Effector memory CD4-positive, alpha-beta T cell (primary cell): ENCODE results near the gene SCG3.

Source experiments
- DNase-seq, 3 donors: peaks; one replicate each; pipeline ENCODE4 v3.0.0-alpha.2; 2020
- H3K27ac ChIP-seq: 2 replicates; pipeline ENCODE4 v1.7.0; 2013; ENCODE audit warnings: mild to moderate bottlenecking, low read length, moderate library complexity; ENCODE audit not compliant: insufficient read depth, poor library complexity, severe bottlenecking
- H3K27me3 ChIP-seq: replicated peaks from 2 replicates; pipeline ENCODE4 v1.7.0; 2013; ENCODE audit warnings: mild to moderate bottlenecking, low read length; ENCODE audit not compliant: insufficient read depth, control insufficient read depth, poor library complexity, severe bottlenecking
- H3K36me3 ChIP-seq: 2 replicates; pipeline ENCODE4 v1.7.0; 2013; ENCODE audit warnings: mild to moderate bottlenecking, low read length, moderate library complexity; ENCODE audit not compliant: control insufficient read depth, insufficient read depth
- H3K4me1 ChIP-seq: 2 replicates; pipeline ENCODE4 v1.7.0; 2013; ENCODE audit warnings: low read length, mild to moderate bottlenecking; ENCODE audit not compliant: control insufficient read depth, insufficient read depth, poor library complexity, severe bottlenecking
- H3K4me3 ChIP-seq: 2 replicates; pipeline ENCODE4 v1.7.0; 2013; ENCODE audit warnings: low read length, low read depth, mild to moderate bottlenecking; ENCODE audit not compliant: insufficient read depth, poor library complexity, severe bottlenecking
- H3K9me3 ChIP-seq: 2 replicates; pipeline ENCODE4 v1.7.0; 2013; ENCODE audit warnings: mild to moderate bottlenecking, low read length, moderate library complexity; ENCODE audit not compliant: control insufficient read depth

The SCG3 gene

DNA sequence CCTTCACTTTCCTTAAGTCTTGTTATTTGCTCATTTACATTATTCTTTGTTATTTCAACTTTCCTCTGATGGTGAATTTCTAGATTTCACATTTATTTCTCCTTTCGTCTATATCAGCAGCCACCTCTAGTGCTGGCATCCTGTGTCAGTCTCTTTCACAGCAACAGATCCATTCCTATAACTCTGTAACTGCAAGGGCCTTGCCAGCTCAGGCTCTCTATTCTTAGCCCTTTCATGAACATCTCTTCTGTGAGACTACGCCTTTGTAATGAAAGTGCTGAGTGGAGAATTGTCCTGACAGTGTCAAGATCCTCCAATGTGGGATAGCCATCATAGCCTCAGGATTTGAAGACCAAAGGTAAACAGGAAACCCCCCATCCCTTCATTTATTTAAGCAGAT, 3.9 kb upstream of the SCG3 start:
- Histone ChIP-seq H3K4me3 (no peak overlapping the region), H3K4me1 (peaks cover 4% of the 10 kb centered on the region), H3K27me3 (peaks cover 13% of the 10 kb centered on the region), H3K27ac (no peak overlapping the region), H3K9me3 (no peaks in the 10 kb centered on the region), H3K36me3 (no peaks in the 10 kb centered on the region)
- no peak for DNase-seq

DNA sequence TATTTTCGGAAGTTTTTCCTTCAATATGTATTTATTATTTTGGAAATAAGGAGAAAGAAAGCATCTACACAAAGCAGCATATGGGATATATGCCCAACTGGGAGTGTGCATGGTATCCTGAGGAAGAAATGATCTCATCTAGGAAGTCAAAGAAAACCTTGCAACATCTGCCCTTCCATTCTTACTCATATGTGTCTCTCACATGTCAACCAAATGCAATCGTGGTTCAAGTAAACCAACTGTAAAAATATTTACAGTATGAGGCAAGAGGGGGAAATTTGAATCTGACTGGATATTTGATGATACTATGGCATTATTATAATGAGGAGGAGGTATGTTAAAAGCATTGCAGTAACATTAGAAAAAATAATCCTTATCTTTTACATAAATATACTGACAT, 3.2 kb upstream of the SCG3 start:
- peaks cover 13% of the 10 kb centered on the region for H3K27me3 ChIP-seq
- H3K4me1 ChIP-seq, result peaks cover 4% of the 10 kb centered on the region
- no peaks in the 10 kb centered on the region for H3K36me3 ChIP-seq
- no peak overlapping the region for H3K4me3 ChIP-seq
- no peak for DNase-seq
- no peak overlapping the region for H3K27ac ChIP-seq
- no peaks in the 10 kb centered on the region for H3K9me3 ChIP-seq

DNA sequence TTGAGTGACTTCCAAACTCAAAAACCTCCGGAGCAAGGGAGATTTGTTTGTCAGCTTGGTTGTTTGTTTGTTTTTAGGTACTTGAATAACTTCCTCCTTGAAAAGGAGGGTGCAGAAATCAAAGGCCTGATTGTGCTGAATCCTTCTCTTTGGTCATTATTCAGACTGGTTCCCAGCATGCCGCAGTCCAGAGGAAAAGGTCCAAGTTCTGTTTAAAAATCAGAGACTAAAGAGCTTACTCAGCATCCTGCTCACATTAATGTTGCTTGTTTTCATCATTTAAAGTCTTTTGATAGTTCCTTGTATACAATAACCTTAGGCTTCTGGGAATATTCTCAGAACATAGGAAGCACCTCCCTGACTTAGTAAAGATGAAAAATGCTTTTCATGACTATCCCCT, 982 bp upstream of the SCG3 start:
- H3K27me3 ChIP-seq, result peaks cover 13% of the 10 kb centered on the region
- no peak overlapping the region for H3K4me3 ChIP-seq

DNA sequence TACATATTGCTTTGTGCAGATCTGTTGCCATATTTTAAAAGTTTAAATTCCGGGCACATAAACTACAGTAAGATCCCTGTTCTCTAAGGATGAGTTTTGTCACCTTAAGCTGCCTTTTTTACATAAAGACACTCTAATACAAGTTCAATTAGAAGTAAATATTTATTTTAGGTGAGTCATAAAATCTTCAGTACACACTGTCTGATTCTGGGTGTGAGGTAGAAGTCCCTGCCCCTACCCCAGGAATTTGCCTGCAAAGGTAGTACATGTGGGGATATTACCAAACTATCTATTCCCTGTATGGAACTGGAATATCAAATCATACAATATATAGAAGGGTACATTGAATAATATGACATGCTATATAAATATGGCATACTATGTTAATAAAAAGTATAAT, 6.3 kb downstream of the SCG3 start:
- no peak overlapping the region for H3K4me3 ChIP-seq
- no peak for DNase-seq
- H3K27me3 ChIP-seq, result no peaks in the 10 kb centered on the region
- no peaks in the 10 kb centered on the region for H3K9me3 ChIP-seq
- H3K36me3 ChIP-seq, result no peaks in the 10 kb centered on the region
- H3K27ac ChIP-seq, result no peak overlapping the region
- no peaks in the 10 kb centered on the region for H3K4me1 ChIP-seq

More for the DNA sequence above, 982 bp upstream of the SCG3 start:
- peaks cover 4% of the 10 kb centered on the region for H3K4me1 ChIP-seq
- no peaks in the 10 kb centered on the region for H3K36me3 ChIP-seq
- H3K9me3 ChIP-seq, result no peaks in the 10 kb centered on the region
- H3K27ac ChIP-seq, result no peak overlapping the region
- DNase-seq, result no peak

DNA sequence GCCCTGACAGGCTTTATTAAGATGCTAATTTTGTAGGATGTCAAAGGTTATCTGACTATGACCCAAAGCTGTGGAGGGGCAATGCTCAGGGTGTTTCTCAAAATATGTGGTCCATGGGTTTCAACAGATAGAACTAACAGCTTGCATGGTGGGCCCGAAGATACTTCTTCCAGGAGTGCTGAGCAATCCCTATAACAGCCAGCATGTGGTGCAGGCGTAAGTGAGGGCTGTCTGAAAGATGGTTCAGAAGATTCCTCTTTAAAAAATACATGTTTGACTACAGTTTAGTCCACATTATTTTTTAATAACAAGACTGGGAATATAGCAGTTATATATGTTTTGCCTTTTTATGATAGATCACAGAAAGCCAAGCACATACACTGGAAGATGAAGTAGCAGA, 7.6 kb downstream of the SCG3 start:
- Histone ChIP-seq H3K27ac (no peak overlapping the region), H3K9me3 (no peaks in the 10 kb centered on the region), H3K36me3 (no peaks in the 10 kb centered on the region), H3K27me3 (no peaks in the 10 kb centered on the region), H3K4me3 (no peak overlapping the region), H3K4me1 (no peaks in the 10 kb centered on the region)
- no peak for DNase-seq

DNA sequence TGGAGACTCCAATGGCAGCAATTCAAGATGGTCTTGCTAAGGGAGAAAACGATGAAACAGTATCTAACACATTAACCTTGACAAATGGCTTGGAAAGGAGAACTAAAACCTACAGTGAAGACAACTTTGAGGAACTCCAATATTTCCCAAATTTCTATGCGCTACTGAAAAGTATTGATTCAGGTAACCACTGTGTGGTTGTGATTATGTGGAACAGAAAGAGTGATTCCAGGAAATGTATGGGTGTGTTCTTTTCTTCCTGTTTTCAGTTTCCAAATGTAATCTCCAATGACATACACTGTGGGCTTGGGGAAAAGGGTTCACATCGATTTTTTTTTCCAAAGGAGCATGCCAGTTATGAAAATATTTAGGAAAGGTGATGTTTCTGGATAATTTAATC, 10.9 kb downstream of the SCG3 start:
- H3K4me3 ChIP-seq, result no peak overlapping the region
- H3K4me1 ChIP-seq, result no peaks in the 10 kb centered on the region
- no peaks in the 10 kb centered on the region for H3K9me3 ChIP-seq
- DNase-seq, result no peak
- H3K27me3 ChIP-seq, result no peaks in the 10 kb centered on the region
- H3K27ac ChIP-seq, result no peak overlapping the region
- H3K36me3 ChIP-seq, result no peaks in the 10 kb centered on the region

DNA sequence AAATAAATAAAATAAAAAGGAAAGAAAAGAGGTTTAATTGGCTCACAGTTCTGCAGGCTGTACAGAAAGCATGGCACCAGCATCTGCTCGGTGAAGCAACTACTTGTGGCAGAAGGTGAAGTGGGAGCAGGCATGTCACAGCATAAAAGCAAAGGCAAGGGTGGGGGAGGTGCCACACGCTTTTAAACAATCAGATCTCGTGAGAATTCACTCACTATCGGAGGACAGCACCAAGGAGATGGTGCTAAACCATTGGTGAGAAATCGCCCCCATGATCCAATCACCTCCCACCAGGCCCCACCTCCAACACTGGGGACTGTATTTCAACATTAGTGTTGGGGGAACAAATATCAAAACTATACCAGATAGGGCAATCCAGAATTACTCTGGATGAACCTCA, 15.3 kb downstream of the SCG3 start:
- Histone ChIP-seq H3K4me3 (no peak overlapping the region), H3K4me1 (no peaks in the 10 kb centered on the region), H3K27ac (no peak overlapping the region), H3K36me3 (no peaks in the 10 kb centered on the region), H3K27me3 (no peaks in the 10 kb centered on the region), H3K9me3 (no peaks in the 10 kb centered on the region)
- no peak for DNase-seq

DNA sequence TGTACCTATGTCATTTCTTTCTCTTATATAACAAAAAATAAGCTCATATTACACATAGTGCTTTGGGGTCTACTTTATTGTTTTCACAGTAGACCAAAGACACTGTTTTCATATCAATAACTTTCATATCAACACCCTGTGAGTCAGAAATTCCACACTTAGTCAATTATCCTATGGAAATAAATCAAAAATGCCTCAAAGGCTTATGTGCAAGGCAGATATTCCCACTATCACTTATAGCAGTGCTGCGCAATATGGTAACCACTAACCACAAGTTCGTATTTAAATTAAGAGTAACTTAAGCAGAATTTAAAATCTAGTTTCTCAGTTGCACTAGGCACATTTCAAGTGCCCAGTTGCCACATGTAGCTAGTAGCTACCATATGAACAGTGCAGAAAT, 15.9 kb downstream of the SCG3 start:
- Histone ChIP-seq H3K36me3 (no peaks in the 10 kb centered on the region), H3K27ac (no peak overlapping the region), H3K27me3 (no peaks in the 10 kb centered on the region), H3K4me1 (no peaks in the 10 kb centered on the region), H3K4me3 (no peak overlapping the region), H3K9me3 (no peaks in the 10 kb centered on the region)
- DNase-seq, result no peak

DNA sequence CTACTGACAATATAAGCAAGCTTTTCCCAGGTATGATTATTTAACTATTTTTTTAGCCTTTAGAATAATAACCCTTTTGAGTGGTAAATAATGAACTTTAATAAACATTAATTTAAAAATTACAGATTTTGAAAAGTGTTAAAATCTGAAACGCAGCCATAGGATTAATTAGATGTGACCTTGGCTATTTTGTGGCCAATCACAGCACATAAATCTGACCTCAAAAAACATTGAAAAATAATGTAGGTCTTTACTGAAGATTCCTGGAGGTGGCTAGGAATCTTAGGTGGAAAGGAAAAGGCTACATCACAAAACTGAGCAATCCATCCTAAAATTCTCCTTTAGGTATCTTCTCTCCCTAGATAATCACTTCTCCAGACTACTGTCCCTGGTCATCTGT, 18.1 kb downstream of the SCG3 start:
- H3K4me3 ChIP-seq, result no peak overlapping the region
- H3K36me3 ChIP-seq, result no peaks in the 10 kb centered on the region
- no peak for DNase-seq
- no peaks in the 10 kb centered on the region for H3K27me3 ChIP-seq
- no peaks in the 10 kb centered on the region for H3K4me1 ChIP-seq
- H3K27ac ChIP-seq, result no peak overlapping the region
- H3K9me3 ChIP-seq, result no peaks in the 10 kb centered on the region

DNA sequence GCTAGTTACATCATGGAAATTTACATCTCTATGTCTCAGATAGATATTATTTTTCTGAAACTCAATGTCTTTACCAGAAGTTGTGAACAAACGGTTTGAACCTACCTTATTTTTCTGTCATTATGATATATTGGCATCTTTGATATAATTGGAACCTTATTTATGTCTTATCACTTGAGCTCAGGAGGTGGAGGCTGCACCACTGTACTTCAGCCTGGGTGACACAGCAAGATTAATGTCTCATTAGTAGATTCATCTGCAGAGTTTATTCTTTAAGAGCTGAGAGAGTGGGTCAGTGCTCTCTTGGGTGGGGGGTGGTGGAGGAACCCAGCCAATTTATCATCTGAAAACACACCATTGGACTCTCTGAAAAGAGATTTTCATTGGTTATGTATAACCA, 21.4 kb downstream of the SCG3 start:
- Histone ChIP-seq H3K4me1 (no peaks in the 10 kb centered on the region), H3K9me3 (no peaks in the 10 kb centered on the region), H3K36me3 (no peaks in the 10 kb centered on the region), H3K27ac (no peak overlapping the region), H3K27me3 (no peaks in the 10 kb centered on the region), H3K4me3 (no peak overlapping the region)
- DNase-seq, result no peak

DNA sequence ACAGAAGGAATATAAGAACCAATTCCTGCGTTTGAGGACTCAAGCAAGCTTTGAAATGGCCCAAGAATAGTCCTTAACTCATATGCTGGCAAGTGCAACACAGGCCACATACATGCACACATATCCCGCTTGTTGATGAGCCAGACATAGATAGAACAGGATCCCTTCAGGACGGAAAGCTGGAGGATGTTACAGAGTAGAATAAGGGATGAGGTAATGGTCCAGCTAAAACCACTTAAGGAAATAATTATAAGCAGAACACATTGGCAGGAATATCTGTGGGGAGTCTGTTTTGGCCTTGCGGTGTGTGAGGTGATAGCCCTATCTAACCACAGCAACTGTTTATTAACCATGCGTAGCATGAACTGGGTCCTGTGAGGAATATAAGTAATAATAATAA, 25.0 kb downstream of the SCG3 start:
- Histone ChIP-seq H3K4me3 (no peak overlapping the region), H3K27ac (no peak overlapping the region), H3K9me3 (no peaks in the 10 kb centered on the region), H3K36me3 (no peaks in the 10 kb centered on the region), H3K27me3 (no peaks in the 10 kb centered on the region), H3K4me1 (no peaks in the 10 kb centered on the region)
- DNase-seq, result no peak
